ENCODE results near the gene SFTA2.

SFTA2 gene

DNA sequence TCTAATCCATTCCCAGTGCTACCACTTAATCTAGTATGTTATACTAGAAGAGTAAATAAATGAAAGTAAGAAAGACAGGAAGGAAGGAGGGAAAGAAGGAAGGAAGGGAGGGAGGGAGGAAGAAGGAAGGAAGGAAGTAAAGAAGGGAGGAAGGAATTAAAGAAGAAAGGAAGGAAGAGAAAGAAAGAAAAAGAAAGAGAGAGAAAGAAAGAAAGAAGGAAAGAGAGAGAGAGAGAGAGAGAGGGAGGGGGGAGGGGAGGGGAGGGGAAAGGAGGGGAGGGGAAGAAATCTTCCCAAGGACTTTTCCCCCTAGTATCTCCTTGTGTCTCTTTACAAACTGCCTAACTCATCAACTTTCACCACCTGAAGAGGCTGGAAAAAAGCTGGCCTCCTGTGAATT, 30.7 kb upstream of the SFTA2 start:
- TF ChIP-seq TAF1 (IDR thresholded peaks at IDR 0.05; ENCODE audit: borderline replicate concordance, insufficient read depth, low read length): no peak
- TF ChIP-seq SIN3A (IDR thresholded peaks at IDR 0.05; ENCODE audit: borderline replicate concordance, insufficient read depth, low read length): no peak
- TF ChIP-seq, protein P1, sequence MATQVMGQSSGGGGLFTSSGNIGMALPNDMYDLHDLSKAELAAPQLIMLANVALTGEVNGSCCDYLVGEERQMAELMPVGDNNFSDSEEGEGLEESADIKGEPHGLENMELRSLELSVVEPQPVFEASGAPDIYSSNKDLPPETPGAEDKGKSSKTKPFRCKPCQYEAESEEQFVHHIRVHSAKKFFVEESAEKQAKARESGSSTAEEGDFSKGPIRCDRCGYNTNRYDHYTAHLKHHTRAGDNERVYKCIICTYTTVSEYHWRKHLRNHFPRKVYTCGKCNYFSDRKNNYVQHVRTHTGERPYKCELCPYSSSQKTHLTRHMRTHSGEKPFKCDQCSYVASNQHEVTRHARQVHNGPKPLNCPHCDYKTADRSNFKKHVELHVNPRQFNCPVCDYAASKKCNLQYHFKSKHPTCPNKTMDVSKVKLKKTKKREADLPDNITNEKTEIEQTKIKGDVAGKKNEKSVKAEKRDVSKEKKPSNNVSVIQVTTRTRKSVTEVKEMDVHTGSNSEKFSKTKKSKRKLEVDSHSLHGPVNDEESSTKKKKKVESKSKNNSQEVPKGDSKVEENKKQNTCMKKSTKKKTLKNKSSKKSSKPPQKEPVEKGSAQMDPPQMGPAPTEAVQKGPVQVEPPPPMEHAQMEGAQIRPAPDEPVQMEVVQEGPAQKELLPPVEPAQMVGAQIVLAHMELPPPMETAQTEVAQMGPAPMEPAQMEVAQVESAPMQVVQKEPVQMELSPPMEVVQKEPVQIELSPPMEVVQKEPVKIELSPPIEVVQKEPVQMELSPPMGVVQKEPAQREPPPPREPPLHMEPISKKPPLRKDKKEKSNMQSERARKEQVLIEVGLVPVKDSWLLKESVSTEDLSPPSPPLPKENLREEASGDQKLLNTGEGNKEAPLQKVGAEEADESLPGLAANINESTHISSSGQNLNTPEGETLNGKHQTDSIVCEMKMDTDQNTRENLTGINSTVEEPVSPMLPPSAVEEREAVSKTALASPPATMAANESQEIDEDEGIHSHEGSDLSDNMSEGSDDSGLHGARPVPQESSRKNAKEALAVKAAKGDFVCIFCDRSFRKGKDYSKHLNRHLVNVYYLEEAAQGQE (IDR thresholded peaks at IDR 0.05; ENCODE audit: insufficient read depth in 1 of 2, low read depth in 2 of 2, low read length in 2 of 2): no peak
- no peak for TF ChIP-seq POLR2AphosphoS5 (IDR thresholded peaks at IDR 0.05; ENCODE audit: low read depth, low read length)
- no peak for TF ChIP-seq FOXP2 (optimal IDR thresholded peaks at IDR 0.05; ENCODE audit: borderline replicate concordance, extremely low read depth, extremely low read length, insufficient read depth)

DNA sequence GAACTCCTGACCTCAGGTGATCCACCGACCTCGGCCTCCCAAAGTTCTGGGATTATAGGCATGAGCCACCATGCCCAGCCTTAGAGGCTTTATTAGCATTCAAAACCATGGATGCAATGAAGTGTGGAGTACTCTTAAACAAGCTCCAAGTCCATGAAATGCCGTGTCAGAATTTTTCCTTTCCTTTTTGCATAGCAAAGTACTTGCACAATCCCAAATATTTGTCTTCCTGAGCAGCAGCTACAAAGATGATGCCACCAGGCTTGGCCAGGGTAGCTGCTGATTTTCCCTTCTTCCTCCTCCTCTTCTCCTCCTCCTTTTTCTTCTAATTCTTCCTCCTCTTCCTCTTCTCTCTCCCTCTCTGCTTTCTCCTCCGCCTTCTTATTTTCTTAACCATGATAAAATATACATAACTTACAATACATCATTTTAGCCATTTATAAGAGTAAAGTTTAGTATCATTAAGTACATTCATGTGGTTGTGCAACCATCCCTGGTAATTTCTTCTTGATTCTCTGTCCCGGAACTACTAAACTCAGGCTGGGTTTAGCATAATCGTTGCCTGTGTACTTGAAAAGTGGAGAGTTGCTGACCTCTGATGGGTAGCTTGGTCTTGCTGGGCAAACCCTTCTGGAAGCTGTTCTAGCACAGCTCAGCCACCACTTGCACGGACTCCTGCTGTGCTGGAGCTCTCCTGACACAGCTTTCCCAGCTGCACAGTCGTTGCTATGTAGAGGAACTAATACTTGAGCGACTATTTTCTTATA, 29.1 kb upstream of the SFTA2 start:
- TF ChIP-seq TAF1 (IDR thresholded peaks at IDR 0.05; ENCODE audit: borderline replicate concordance, insufficient read depth, low read length): no peak
- no peak for TF ChIP-seq SIN3A (IDR thresholded peaks at IDR 0.05; ENCODE audit: borderline replicate concordance, insufficient read depth, low read length)
- no peak for TF ChIP-seq POLR2AphosphoS5 (IDR thresholded peaks at IDR 0.05; ENCODE audit: low read depth, low read length)
- TF ChIP-seq, protein P1 (IDR thresholded peaks at IDR 0.05; ENCODE audit: insufficient read depth in 1 of 2, low read depth in 2 of 2, low read length in 2 of 2): no peak
- TF ChIP-seq FOXP2 (optimal IDR thresholded peaks at IDR 0.05; ENCODE audit: borderline replicate concordance, extremely low read depth, extremely low read length, insufficient read depth): no peak

DNA sequence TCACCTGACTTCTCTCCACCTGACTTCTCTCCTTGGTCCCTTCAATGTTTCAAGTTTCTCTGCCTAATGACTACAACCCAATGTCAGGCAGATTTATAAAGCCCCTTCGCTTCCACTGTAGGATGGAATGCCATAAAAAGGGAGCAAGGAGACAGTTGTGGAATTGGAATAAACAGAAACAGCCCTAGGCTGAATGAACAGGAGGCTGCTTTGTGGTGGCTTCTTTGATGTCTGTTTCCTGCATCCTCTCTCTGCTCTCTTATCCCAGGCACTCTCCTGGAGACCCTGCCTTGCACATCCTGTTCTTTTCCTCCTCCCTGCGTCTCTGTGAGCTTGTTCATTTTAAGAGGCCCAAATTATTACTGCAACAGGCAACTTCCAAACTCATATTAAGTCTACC, 25.7 kb upstream of the SFTA2 start:
- TF ChIP-seq POLR2AphosphoS5 (IDR thresholded peaks at IDR 0.05; ENCODE audit: low read depth, low read length): no peak
- no peak for TF ChIP-seq TAF1 (IDR thresholded peaks at IDR 0.05; ENCODE audit: borderline replicate concordance, insufficient read depth, low read length)

DNA sequence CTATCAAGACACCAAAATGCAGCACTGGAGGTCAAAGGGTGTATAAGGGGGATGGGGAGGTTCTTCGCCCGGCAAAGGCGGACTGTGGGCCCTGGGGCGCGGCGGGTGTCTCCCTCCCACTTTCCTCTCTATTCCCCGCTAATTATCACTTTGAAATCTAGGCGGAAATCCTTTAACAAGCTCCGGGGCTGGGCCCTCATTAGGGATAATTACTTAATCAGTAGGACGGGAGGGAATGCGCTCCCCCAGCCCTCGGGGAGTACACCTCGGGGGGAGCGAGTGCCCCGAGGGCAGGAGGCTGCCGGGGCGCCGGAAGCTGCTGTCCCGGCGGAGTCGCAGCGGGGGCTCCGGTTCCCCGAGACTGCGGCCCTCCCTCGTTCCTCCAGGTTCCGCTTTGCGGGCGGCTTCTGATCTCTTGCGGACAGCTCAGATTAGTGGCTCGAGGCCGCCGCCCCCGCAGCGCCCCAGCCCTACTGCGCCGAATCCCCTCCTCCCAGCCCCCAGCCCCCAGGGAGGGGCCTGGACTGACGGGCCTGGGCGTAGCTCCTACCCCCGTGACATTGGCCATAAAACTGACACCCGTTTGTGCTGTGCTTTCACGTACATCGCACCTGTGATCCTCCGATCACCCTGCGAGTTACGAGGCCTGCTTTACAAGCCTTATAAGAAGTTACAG, 23.5 kb upstream of the SFTA2 start:
- TF ChIP-seq TAF1 (IDR thresholded peaks at IDR 0.05; ENCODE audit: borderline replicate concordance, insufficient read depth, low read length): no peak
- TF ChIP-seq, protein P1 (IDR thresholded peaks at IDR 0.05; ENCODE audit: insufficient read depth in 1 of 2, low read depth in 2 of 2, low read length in 2 of 2): no peak
- TF ChIP-seq POLR2AphosphoS5 (IDR thresholded peaks at IDR 0.05; ENCODE audit: low read depth, low read length): no peak
- no peak for TF ChIP-seq SIN3A (IDR thresholded peaks at IDR 0.05; ENCODE audit: borderline replicate concordance, insufficient read depth, low read length)
- no peak for TF ChIP-seq FOXP2 (optimal IDR thresholded peaks at IDR 0.05; ENCODE audit: borderline replicate concordance, extremely low read depth, extremely low read length, insufficient read depth)

DNA sequence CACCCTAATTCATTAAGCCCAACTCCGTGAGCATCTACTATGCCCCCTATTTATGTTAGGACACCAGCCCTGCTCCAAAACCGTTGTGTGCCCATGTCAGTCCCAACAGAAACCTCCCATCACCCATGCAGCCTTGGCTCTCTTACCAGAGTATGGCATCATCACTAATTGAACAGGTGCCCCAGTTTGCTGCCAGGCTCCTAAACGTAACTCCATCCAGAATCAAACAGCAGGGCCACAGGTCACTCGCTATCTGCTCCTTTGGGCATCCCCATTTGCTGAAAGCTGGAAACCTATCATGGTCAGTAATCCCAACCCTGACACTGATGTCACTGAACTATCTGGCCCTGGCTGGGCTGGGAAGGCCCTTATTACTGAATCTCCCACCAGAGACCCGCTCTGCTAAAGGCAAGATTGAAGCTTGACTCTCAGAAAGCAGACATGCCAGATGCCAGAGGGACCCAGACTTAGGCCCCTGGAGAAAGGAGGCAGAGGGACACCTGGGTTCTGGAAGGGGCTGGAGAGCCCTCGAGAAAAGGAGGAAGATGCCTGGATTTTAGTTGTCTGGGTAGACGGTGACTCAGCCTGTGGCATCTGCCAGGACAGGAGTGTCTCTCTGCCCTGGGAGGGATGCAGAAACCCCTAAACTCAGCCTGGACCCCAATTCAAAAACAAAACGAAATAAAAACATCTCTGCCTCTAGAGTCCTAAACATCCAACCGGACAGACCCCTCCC, 22.8 kb upstream of the SFTA2 start:
- no peak for TF ChIP-seq POLR2AphosphoS5 (IDR thresholded peaks at IDR 0.05; ENCODE audit: low read depth, low read length)
- TF ChIP-seq, protein P1 (IDR thresholded peaks at IDR 0.05; ENCODE audit: insufficient read depth in 1 of 2, low read depth in 2 of 2, low read length in 2 of 2): no peak
- TF ChIP-seq SIN3A (IDR thresholded peaks at IDR 0.05; ENCODE audit: borderline replicate concordance, insufficient read depth, low read length): no peak
- no peak for TF ChIP-seq TAF1 (IDR thresholded peaks at IDR 0.05; ENCODE audit: borderline replicate concordance, insufficient read depth, low read length)
- no peak for TF ChIP-seq FOXP2 (optimal IDR thresholded peaks at IDR 0.05; ENCODE audit: borderline replicate concordance, extremely low read depth, extremely low read length, insufficient read depth)

Measured in PFSK-1 (cell line).